ENCODE data around the gene CDH13. TPM values are rescaled to one million over a fixed set of nuclear protein-coding genes. Genes with fewer than 3 reads are reported as not detected.

The CDH13 gene
- total RNA-seq, 2 experiments from 2014 or later = not detected

- peaks cover 19% of the 10 kb centered on the region for H3K27me3 Mint-ChIP-seq
- no peak overlapping the region for H3K4me3 Mint-ChIP-seq
- no peak overlapping the region for H3K27ac Mint-ChIP-seq
- no peaks in the 10 kb centered on the region for H3K36me3 Mint-ChIP-seq
- no peaks in the 10 kb centered on the region for H3K9me3 Mint-ChIP-seq
- H3K4me1 Mint-ChIP-seq = no peaks in the 10 kb centered on the region
- DNase-seq = no peak
Observed at GRCh38 chr16:82751020-82751419, 124.3 kb downstream of the CDH13 start.

GRCh38 chr16:82752172-82752571 is 125.4 kb downstream of the CDH13 start:
- Mint-ChIP-seq H3K4me3 (no peak overlapping the region), H3K36me3 (no peaks in the 10 kb centered on the region), H3K4me1 (no peaks in the 10 kb centered on the region), H3K27me3 (peaks cover 19% of the 10 kb centered on the region), H3K9me3 (no peaks in the 10 kb centered on the region), H3K27ac (no peak overlapping the region)
- no peak for DNase-seq

GRCh38 chr16:82753821-82754220 is 127.1 kb downstream of the CDH13 start:
- H3K9me3 Mint-ChIP-seq = no peaks in the 10 kb centered on the region
- no peaks in the 10 kb centered on the region for H3K4me1 Mint-ChIP-seq
- no peaks in the 10 kb centered on the region for H3K36me3 Mint-ChIP-seq
- no peak for DNase-seq
- no peak overlapping the region for H3K27ac Mint-ChIP-seq
- peaks cover 19% of the 10 kb centered on the region for H3K27me3 Mint-ChIP-seq
- no peak overlapping the region for H3K4me3 Mint-ChIP-seq

- H3K4me3 Mint-ChIP-seq = no peak overlapping the region
- no peak for DNase-seq
- no peaks in the 10 kb centered on the region for H3K9me3 Mint-ChIP-seq
- H3K4me1 Mint-ChIP-seq = no peaks in the 10 kb centered on the region
- H3K27me3 Mint-ChIP-seq = peaks cover 14% of the 10 kb centered on the region
- no peak overlapping the region for H3K27ac Mint-ChIP-seq
- H3K36me3 Mint-ChIP-seq = no peaks in the 10 kb centered on the region
Observed at GRCh38 chr16:82754716-82755513, 128.1 kb downstream of the CDH13 start.

GRCh38 chr16:82755570-82756282 is 129.0 kb downstream of the CDH13 start:
- H3K4me1 Mint-ChIP-seq = no peaks in the 10 kb centered on the region

GRCh38 chr16:82756283-82756599 is 129.5 kb downstream of the CDH13 start:
- H3K4me1 Mint-ChIP-seq = no peaks in the 10 kb centered on the region
- DNase-seq = no peak
- H3K4me3 Mint-ChIP-seq = no peak overlapping the region
- H3K36me3 Mint-ChIP-seq = no peaks in the 10 kb centered on the region
- H3K27me3 Mint-ChIP-seq = peaks cover 11% of the 10 kb centered on the region
- H3K9me3 Mint-ChIP-seq = no peaks in the 10 kb centered on the region
- H3K27ac Mint-ChIP-seq = no peak overlapping the region

More at GRCh38 chr16:82755570-82756282, 129.0 kb downstream of the CDH13 start:
- no peak for DNase-seq
- H3K36me3 Mint-ChIP-seq = no peaks in the 10 kb centered on the region
- no peak overlapping the region for H3K4me3 Mint-ChIP-seq
- peaks cover 17% of the 10 kb centered on the region for H3K27me3 Mint-ChIP-seq
- H3K9me3 Mint-ChIP-seq = no peaks in the 10 kb centered on the region
- H3K27ac Mint-ChIP-seq = no peak overlapping the region

GRCh38 chr16:82758406-82758805 is 131.6 kb downstream of the CDH13 start:
- peaks cover 3% of the 10 kb centered on the region for H3K4me1 Mint-ChIP-seq
- H3K36me3 Mint-ChIP-seq = no peaks in the 10 kb centered on the region
- H3K4me3 Mint-ChIP-seq = no peak overlapping the region
- H3K9me3 Mint-ChIP-seq = no peaks in the 10 kb centered on the region
- peaks cover 6% of the 10 kb centered on the region for H3K27me3 Mint-ChIP-seq
- DNase-seq = no peak
- H3K27ac Mint-ChIP-seq = no peak overlapping the region

GRCh38 chr16:82758904-82759303 is 132.1 kb downstream of the CDH13 start:
- H3K36me3 Mint-ChIP-seq = no peaks in the 10 kb centered on the region
- peaks cover 3% of the 10 kb centered on the region for H3K4me1 Mint-ChIP-seq
- no peak for DNase-seq
- H3K27ac Mint-ChIP-seq = no peak overlapping the region
- no peaks in the 10 kb centered on the region for H3K9me3 Mint-ChIP-seq
- H3K27me3 Mint-ChIP-seq = peaks cover 3% of the 10 kb centered on the region
- H3K4me3 Mint-ChIP-seq = no peak overlapping the region

- H3K9me3 Mint-ChIP-seq = no peaks in the 10 kb centered on the region
- H3K27me3 Mint-ChIP-seq = peaks cover 3% of the 10 kb centered on the region
- peaks cover 3% of the 10 kb centered on the region for H3K4me1 Mint-ChIP-seq
- DNase-seq = no peak
- H3K27ac Mint-ChIP-seq = no peak overlapping the region
- no peak overlapping the region for H3K4me3 Mint-ChIP-seq
- H3K36me3 Mint-ChIP-seq = no peaks in the 10 kb centered on the region
Observed at GRCh38 chr16:82761236-82761635, 134.5 kb downstream of the CDH13 start.

GRCh38 chr16:82761858-82762257 is 135.1 kb downstream of the CDH13 start:
- no peaks in the 10 kb centered on the region for H3K9me3 Mint-ChIP-seq
- DNase-seq = no peak
- H3K4me3 Mint-ChIP-seq = no peak overlapping the region
- peaks cover 3% of the 10 kb centered on the region for H3K4me1 Mint-ChIP-seq
- no peak overlapping the region for H3K27ac Mint-ChIP-seq
- no peaks in the 10 kb centered on the region for H3K36me3 Mint-ChIP-seq
- H3K27me3 Mint-ChIP-seq = peaks cover 3% of the 10 kb centered on the region

- peaks cover 3% of the 10 kb centered on the region for H3K4me1 Mint-ChIP-seq
- peaks cover 8% of the 10 kb centered on the region for H3K27me3 Mint-ChIP-seq
- H3K9me3 Mint-ChIP-seq = no peaks in the 10 kb centered on the region
- no peak overlapping the region for H3K4me3 Mint-ChIP-seq
- no peak for DNase-seq
- no peaks in the 10 kb centered on the region for H3K36me3 Mint-ChIP-seq
- no peak overlapping the region for H3K27ac Mint-ChIP-seq
Observed at GRCh38 chr16:82763371-82763770, 136.6 kb downstream of the CDH13 start.

GRCh38 chr16:82767198-82767597 is 140.4 kb downstream of the CDH13 start:
- no peak for DNase-seq
- H3K36me3 Mint-ChIP-seq = no peaks in the 10 kb centered on the region
- no peaks in the 10 kb centered on the region for H3K4me1 Mint-ChIP-seq
- H3K9me3 Mint-ChIP-seq = no peaks in the 10 kb centered on the region
- no peak overlapping the region for H3K4me3 Mint-ChIP-seq
- no peak overlapping the region for H3K27ac Mint-ChIP-seq
- peaks cover 5% of the 10 kb centered on the region for H3K27me3 Mint-ChIP-seq

GRCh38 chr16:82767808-82768207 is 141.0 kb downstream of the CDH13 start:
- Mint-ChIP-seq H3K36me3 (no peaks in the 10 kb centered on the region), H3K9me3 (no peaks in the 10 kb centered on the region), H3K4me1 (no peaks in the 10 kb centered on the region), H3K4me3 (no peak overlapping the region), H3K27ac (no peak overlapping the region), H3K27me3 (peaks cover 5% of the 10 kb centered on the region)
- DNase-seq = no peak

- Mint-ChIP-seq H3K9me3 (no peaks in the 10 kb centered on the region), H3K27ac (no peak overlapping the region), H3K36me3 (no peaks in the 10 kb centered on the region), H3K4me3 (no peak overlapping the region), H3K4me1 (no peaks in the 10 kb centered on the region), H3K27me3 (peaks cover 5% of the 10 kb centered on the region)
- DNase-seq = no peak
Observed at GRCh38 chr16:82769845-82770244, 143.1 kb downstream of the CDH13 start.

- peaks cover 4% of the 10 kb centered on the region for H3K27me3 Mint-ChIP-seq
- H3K4me3 Mint-ChIP-seq = no peak overlapping the region
- DNase-seq = no peak
- H3K4me1 Mint-ChIP-seq = no peaks in the 10 kb centered on the region
- no peaks in the 10 kb centered on the region for H3K36me3 Mint-ChIP-seq
- no peaks in the 10 kb centered on the region for H3K9me3 Mint-ChIP-seq
- H3K27ac Mint-ChIP-seq = no peak overlapping the region
Observed at GRCh38 chr16:82772215-82772614, 145.4 kb downstream of the CDH13 start.

- Mint-ChIP-seq H3K27me3 (no peaks in the 10 kb centered on the region), H3K36me3 (no peaks in the 10 kb centered on the region), H3K9me3 (no peaks in the 10 kb centered on the region), H3K4me1 (no peaks in the 10 kb centered on the region), H3K4me3 (no peak overlapping the region), H3K27ac (no peak overlapping the region)
- no peak for DNase-seq
Observed at GRCh38 chr16:82773018-82773417, 146.2 kb downstream of the CDH13 start.

All from activated naive CD8-positive, alpha-beta T cell treated with anti-CD3 and anti-CD28 coated beads for 36 hours (primary cell).